Thymus (tissue), 14 donors: ENCODE results near the gene STH. TPM values are rescaled to one million over a fixed set of nuclear protein-coding genes. Genes with fewer than 3 reads are reported as not detected.

ENCODE experiments used
- DNase-seq, 9 donors: peaks; one replicate each; pipeline ENCODE4 v3.0.0-alpha.2; 2013; ENCODE audit warnings: low spot score in 9 of 9, low read depth in 6 of 9, missing footprints in 1 of 9
- H3K27ac ChIP-seq, 2 donors: one replicate each; pipeline ENCODE4 v1.5.1; 2013; ENCODE audit warnings: control low read depth in 1 of 2, low read depth in 1 of 2, low read length in 1 of 2, mild to moderate bottlenecking in 1 of 2, moderate library complexity in 1 of 2
- H3K27me3 ChIP-seq, 2 donors: one replicate each; pipeline ENCODE4 v1.5.1; 2013; ENCODE audit warnings: low read length in 1 of 2; ENCODE audit not compliant: control insufficient read depth in 2 of 2, insufficient read depth in 1 of 2
- H3K36me3 ChIP-seq, 2 donors: one replicate each; pipeline ENCODE4 v1.5.1; 2013; ENCODE audit warnings: low read length in 1 of 2, mild to moderate bottlenecking in 1 of 2, moderate library complexity in 1 of 2; ENCODE audit not compliant: control insufficient read depth in 2 of 2, insufficient read depth in 2 of 2
- H3K4me1 ChIP-seq, 2 donors: one replicate each; pipeline ENCODE4 v1.5.1; 2013; ENCODE audit warnings: low read length in 2 of 2; ENCODE audit not compliant: control insufficient read depth in 2 of 2, insufficient read depth in 2 of 2
- H3K4me3 ChIP-seq, 2 donors: one replicate each; pipeline ENCODE4 v1.5.1; 2013; ENCODE audit warnings: low read length in 2 of 2, control low read depth in 1 of 2, mild to moderate bottlenecking in 1 of 2
- H3K9me3 ChIP-seq, 2 donors: one replicate each; pipeline ENCODE4 v1.5.1; 2013; ENCODE audit warnings: low read length in 1 of 2, mild to moderate bottlenecking in 1 of 2; ENCODE audit not compliant: control insufficient read depth in 2 of 2, insufficient read depth in 1 of 2
- WGBS: extraction: QIAGEN DNeasy Blood & Tissue Kit; methylation state at CpG from one replicate; pipeline ENCODE4 v1.1.7; 2013; 5-methylcytosine and 5-hydroxymethylcytosine counted together
- long read RNA-seq, 10 donors: transcript quantifications; one replicate each; lab custom pipeline, GENCODE V29; 2026
- polyA plus RNA-seq: library from polyadenylated mRNA; stranded (reverse); fragments of 200-250 nt; gene quantifications from one replicate; pipeline ENCODE4 v1.2.3, GENCODE V29; 2013
- total RNA-seq: library from RNA; stranded (reverse); fragments of 120-200 nt; gene quantifications from one replicate; pipeline ENCODE4 v1.2.4, GENCODE V29; 2013
- donor health status: healthy.

Gene STH, protein sequence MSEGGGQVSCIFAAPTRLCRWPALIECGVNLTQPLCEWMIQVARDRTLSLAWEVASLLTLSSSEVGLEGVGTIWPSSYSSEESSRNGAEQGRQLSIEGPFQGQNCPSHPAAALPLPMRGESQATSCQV
- total RNA-seq: not detected
- polyA plus RNA-seq: not detected
- long read RNA-seq, donor 1: 0 reads
- long read RNA-seq, donor 2: 0 reads
- long read RNA-seq, donor 3: 0 reads
- long read RNA-seq, donor 4: 0 reads
- long read RNA-seq, donor 5: 0 reads
- long read RNA-seq, donor 6: 0 reads
- long read RNA-seq, donor 7: 0 reads
- long read RNA-seq, donor 8: 0 reads
- long read RNA-seq, donor 9: 0 reads
- long read RNA-seq, donor 10: 0 reads

GRCh38 chr17:45998987-45999899 lies at the start of gene STH:
TSS of gene STH (plus strand) at chr17:45999250. CDS start at chr17:45999280, 30 bp downstream.
- H3K4me1 ChIP-seq: no peaks in the 10 kb centered on the region
- DNase-seq: no peak
- H3K36me3 ChIP-seq: no peaks in the 10 kb centered on the region
- no peak within 1 kb of the TSS for H3K4me3 ChIP-seq
- WGBS: 94% methylated on average over 8 of the region's 8 CpGs
- peaks cover 0 to 4% of the 10 kb centered on the region in 2 donors for H3K27me3 ChIP-seq
- no peak within 1 kb of the TSS for H3K27ac ChIP-seq
- H3K9me3 ChIP-seq: no peaks in the 10 kb centered on the region

DNA sequence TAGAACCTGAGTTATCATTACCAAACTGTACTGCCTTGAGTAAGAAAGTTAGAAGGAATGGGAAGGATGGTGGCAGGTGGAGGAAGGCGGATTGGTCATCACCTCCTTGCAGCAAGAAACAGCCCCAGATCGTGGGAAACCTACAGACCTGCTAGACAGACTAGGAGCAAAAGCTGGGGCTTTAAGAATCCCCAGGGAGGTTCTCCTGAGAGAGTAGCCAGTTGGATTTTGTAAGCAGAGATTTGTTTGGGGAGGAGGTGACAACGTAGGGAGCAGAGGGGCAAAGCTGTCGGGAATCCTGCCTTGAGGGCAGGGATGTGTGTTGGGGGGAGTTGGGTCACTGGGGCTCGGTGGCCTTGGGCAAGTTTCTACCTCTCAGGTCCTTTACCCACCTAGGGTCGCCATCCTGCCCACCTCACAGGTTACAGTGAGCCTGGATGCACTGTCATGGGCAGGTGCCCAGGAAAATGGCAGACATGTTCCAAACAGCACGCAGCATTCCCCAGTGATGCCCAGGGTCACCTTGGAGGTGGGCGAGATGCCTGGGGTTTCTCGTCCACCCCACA lies 49.2 kb upstream of the STH start:
- no peak overlapping the region for H3K4me3 ChIP-seq
- no peak for DNase-seq
- 93% methylated on average over 9 of the region's 9 CpGs for WGBS
- no peak overlapping the region for H3K27ac ChIP-seq
- H3K27me3 ChIP-seq: peaks cover 21 to 51% of the 10 kb centered on the region in 2 donors
- no peaks in the 10 kb centered on the region for H3K9me3 ChIP-seq
- H3K36me3 ChIP-seq: no peaks in the 10 kb centered on the region
- H3K4me1 ChIP-seq: peaks cover 0 to 2% of the 10 kb centered on the region in 2 donors

GRCh38 chr17:45950888-45951287 lies 48.2 kb upstream of the STH start:
- 95% methylated on average over 8 of the region's 8 CpGs for WGBS

GRCh38 chr17:45951403-45951802 lies 47.6 kb upstream of the STH start:
- Histone ChIP-seq H3K4me1 (peaks cover 0 to 2% of the 10 kb centered on the region in 2 donors), H3K36me3 (no peaks in the 10 kb centered on the region), H3K9me3 (no peaks in the 10 kb centered on the region), H3K27ac (no peak overlapping the region), H3K4me3 (no peak overlapping the region), H3K27me3 (peaks cover 21 to 53% of the 10 kb centered on the region in 2 donors)
- 88% methylated on average over 10 of the region's 10 CpGs for WGBS
- DNase-seq: no peak

More at GRCh38 chr17:45950888-45951287, 48.2 kb upstream of the STH start:
- Histone ChIP-seq H3K4me1 (peaks cover 0 to 2% of the 10 kb centered on the region in 2 donors), H3K9me3 (no peaks in the 10 kb centered on the region), H3K27ac (no peak overlapping the region), H3K4me3 (no peak overlapping the region), H3K27me3 (peaks cover 21 to 53% of the 10 kb centered on the region in 2 donors), H3K36me3 (no peaks in the 10 kb centered on the region)
- DNase-seq: no peak

DNA sequence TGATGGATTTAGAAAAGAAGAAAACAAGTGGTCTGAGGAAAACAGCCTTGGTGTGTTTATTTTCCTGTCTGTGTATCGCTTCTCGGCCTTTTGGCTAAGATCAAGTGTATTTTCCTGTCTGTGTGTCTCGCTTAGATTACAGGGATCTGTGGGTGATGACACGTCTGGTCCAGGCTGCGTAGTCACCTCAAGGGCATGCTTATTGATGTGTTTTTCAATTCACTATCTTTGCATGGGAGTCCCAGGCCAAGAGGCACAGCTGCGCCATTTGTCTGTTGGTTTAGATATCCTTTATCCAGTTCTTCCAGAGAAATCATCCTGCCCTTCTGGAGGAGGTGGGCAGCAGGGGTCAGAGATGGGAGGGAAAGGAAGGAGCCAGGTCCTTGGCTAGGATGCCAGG lies 47.1 kb upstream of the STH start:
- 93% methylated on average over 6 of the region's 6 CpGs for WGBS
- DNase-seq: no peak
- no peak overlapping the region for H3K27ac ChIP-seq
- H3K27me3 ChIP-seq: peaks cover 21 to 53% of the 10 kb centered on the region in 2 donors
- H3K4me1 ChIP-seq: peaks cover 0 to 2% of the 10 kb centered on the region in 2 donors
- no peak overlapping the region for H3K4me3 ChIP-seq
- H3K36me3 ChIP-seq: no peaks in the 10 kb centered on the region
- no peaks in the 10 kb centered on the region for H3K9me3 ChIP-seq

DNA sequence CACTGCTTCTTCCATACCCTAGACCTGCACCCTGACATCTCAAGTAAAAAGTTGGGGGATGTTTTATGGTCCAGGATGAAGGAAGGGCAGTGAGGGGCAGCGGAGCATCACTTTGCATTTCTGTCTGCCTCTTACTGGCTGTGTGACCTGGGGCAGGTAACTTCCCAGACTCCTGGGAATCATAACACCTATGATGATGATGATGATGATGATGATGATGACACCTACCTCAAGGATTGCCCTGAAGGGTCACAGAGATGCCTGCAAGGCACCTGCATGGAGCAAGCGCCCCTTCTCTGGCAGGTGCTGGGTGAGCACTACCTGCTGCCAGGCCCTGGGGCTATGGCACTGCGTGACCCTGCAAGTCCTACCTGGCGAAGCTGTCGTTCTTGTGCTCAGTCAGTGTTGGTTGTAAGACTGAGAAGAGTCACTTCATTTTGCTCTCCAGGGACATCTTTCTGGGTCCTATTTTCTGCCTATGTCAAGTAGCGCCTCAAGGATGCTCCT lies 46.2 kb upstream of the STH start:
- WGBS: 98% methylated on average over 6 of the region's 6 CpGs
- H3K27ac ChIP-seq: no peak overlapping the region
- no peaks in the 10 kb centered on the region for H3K9me3 ChIP-seq
- H3K4me1 ChIP-seq: peaks cover 0 to 2% of the 10 kb centered on the region in 2 donors
- H3K36me3 ChIP-seq: no peaks in the 10 kb centered on the region
- no peak overlapping the region for H3K4me3 ChIP-seq
- DNase-seq: no peak
- peaks cover 21 to 56% of the 10 kb centered on the region in 2 donors for H3K27me3 ChIP-seq

DNA sequence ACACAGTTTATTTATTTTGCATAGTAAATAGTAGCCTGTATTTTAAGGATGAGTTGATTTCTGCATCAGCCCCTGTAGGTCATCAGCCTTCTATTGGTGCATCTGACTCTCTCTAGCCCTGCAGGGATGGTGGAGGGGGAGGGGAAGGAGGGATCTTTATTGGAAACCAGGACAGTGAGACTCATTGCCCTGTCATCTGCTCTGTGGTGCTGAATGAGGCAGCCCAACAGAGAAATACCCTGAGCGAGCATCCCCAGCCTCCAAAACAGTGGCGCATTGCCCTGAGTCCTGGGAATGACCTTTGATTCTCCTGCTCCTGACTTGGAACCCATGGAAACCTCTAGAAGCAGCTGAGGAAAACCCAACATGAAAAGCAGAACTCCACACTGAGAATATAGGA lies 45.5 kb upstream of the STH start:
- Histone ChIP-seq H3K4me1 (peaks cover 0 to 2% of the 10 kb centered on the region in 2 donors), H3K36me3 (no peaks in the 10 kb centered on the region), H3K27me3 (peaks cover 17 to 49% of the 10 kb centered on the region in 2 donors), H3K4me3 (no peak overlapping the region), H3K9me3 (no peaks in the 10 kb centered on the region), H3K27ac (no peak overlapping the region)
- DNase-seq: no peak
- WGBS: 94% methylated on average over 2 of the region's 2 CpGs

DNA sequence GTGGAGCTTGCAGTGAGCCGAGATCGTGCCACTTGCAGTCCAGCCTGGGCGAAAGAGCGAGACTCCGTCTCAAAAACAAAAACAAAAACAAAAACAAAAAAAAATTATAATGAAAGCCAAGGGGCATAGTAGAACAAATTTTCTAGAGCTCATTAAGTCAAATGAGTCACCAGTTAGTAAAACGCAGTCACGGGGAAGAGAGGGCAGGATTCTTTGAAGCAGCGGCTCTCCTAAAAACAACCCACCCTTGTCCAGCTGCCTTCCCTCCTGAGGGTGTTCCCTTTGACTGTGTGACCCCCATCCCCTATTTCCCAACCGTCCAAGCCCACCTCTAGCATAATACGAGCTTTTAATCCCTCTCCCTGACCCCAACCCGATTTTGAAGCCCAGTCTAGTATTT lies 44.1 kb upstream of the STH start:
- WGBS: 93% methylated on average over 11 of the region's 11 CpGs
- DNase-seq: no peak
- no peaks in the 10 kb centered on the region for H3K36me3 ChIP-seq

More for the DNA sequence above, 44.1 kb upstream of the STH start:
- Histone ChIP-seq H3K4me1 (no peaks in the 10 kb centered on the region), H3K27me3 (peaks cover 5 to 36% of the 10 kb centered on the region in 2 donors), H3K27ac (no peak overlapping the region), H3K4me3 (no peak overlapping the region), H3K9me3 (no peaks in the 10 kb centered on the region)
